NK-92 (cell line): ENCODE results near the gene FLVCR2.

Source experiments
- DNase-seq: peaks from one replicate; lab custom pipeline; 2025; ENCODE audit not compliant: unreplicated experiment; lab: John Stamatoyannopoulos, UW

The FLVCR2 gene

GRCh38 chr14:75626863-75627262 is 48.4 kb downstream of the FLVCR2 start:
- DNase-seq, result no peak

DNA sequence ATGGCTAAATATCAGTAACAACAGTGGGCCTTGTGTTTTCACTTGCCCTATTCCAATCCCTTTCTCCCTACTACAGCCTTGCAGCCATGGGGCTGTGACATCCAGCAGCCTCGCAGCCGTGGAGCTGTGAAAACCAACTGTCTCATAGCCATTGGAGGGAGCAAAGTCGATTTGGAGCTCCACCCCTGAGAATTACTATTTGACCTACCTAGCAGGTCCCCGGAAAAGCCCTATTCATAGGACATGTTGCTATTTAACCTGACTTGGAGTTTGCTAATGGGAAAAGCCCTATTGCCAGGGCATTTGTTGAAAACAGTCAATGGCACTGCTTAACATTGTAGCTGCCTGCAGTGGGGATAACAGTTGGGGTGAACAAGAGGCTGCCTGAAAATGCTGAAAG is 49.0 kb downstream of the FLVCR2 start:
- DNase-seq, result no peak

DNA sequence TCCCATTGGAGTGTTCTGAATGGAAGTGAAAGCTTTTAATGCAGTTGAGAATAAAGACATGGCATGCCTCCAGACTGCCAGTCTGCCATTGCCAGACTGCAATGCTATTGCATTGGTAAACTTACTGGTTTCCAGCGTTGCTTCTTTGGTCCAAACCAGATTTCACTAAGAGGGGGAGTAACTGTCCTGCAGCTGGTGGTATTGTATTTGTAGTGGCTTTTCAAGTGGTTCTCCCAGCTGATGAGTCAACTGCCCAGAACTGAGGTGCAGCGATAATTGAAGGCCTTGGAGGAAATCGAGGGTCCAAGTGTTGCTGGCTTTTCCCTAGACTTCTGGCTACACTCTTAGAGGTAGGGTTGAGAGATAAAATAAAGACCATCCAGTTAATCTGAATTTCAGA is 50.4 kb downstream of the FLVCR2 start:
- no peak for DNase-seq

DNA sequence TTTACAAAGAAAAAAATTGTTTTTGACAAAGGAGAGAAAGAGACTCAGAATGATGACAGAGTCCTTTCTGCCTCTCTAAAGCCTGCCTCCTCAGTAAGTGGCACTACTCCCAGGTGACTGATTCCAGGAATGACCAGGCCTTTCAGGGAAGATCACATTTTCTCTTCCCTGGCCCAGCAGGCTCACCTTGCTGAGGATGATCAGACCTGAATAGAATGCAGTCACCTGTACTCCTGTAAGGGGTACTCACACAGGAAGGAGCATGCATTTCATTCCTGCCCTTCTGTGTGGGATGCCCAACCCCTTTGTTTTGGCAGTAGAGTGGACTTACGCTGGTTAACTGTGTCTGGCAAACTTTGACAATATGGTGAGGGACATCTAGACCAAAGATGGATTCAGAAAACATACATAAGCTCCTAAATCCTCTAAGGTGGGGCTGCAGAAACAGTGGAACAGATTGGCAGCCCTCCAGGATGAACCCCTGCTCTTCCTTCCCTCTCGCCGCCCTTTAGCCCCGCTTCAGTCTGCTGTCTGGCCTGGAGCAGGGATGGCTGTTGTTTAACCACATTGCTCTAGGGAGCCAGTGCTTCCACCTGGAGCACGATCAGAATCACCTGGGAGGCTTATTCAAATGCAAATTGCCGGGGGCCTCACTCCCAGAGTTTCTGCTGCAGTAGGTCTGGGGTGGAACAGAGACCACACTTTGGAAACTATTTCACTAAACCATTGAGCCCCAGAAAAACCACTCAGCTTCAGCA is 52.5 kb downstream of the FLVCR2 start:
- DNase-seq, result no peak

DNA sequence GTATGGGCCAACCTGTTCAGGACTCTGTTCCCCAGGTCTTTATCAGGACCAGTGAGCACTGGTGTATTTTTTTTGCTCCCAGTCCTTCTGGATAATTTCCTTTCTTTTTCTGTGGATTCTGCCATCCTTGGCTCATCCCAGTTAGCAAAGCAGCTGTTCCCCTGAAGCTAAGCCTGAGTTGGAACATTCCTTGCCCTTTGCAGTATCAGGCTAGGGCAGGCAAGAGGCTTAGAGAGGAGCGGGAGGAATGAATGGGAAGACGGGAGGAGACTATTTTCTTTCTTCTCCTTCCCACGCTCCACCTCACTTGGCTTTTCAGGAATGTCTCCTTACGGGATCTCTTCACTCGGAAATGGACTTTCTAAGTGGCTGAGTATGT is 53.0 kb downstream of the FLVCR2 start:
- DNase-seq, result no peak

DNA sequence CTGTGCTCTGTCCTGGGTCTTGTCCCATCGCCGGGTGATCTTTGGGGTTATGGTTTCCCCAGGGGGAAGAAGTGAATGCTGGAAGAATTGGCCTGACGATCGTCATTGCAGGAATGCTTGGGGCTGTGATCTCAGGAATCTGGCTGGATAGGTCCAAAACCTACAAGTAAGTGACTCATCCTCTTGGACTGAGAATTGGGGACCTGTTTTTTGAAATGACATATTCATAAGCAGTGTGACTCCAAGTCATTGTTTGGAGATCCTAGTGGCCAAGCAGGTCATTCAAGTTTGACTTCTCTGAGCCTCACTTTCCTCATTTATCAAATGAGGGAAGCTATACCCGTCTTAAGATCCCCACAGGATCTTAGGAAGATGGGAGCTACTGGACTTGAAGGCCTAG is 56.4 kb downstream of the FLVCR2 start:
- no peak for DNase-seq

DNA sequence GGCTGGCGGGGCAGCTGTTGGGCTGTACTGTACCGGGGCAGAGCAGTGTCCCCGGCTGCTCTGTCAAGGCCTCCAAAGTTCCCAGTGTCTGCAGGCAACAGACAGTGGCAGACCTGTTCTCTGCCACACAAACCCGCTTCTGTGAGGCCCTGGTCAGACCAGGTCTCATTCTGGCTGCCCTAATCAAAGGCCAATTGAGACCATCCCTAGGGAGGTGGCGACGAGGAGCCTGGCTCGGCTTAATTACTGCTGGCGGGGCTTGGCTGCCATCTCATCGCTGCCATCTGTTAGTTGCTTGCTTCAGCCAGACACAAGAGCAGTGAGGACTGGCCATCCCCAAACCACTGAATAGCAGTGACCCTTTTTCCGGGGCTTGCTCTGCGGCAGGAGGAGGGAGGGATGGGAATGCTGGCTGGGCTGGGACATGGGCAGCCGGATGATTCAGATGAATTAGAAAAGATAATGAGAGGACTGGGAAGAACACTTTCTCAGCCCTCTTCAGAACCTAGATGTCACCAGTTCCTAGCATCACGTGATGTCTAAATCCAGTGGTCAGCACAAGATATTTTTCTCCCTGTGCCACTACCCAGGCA is 57.8 kb downstream of the FLVCR2 start:
- no peak for DNase-seq

DNA sequence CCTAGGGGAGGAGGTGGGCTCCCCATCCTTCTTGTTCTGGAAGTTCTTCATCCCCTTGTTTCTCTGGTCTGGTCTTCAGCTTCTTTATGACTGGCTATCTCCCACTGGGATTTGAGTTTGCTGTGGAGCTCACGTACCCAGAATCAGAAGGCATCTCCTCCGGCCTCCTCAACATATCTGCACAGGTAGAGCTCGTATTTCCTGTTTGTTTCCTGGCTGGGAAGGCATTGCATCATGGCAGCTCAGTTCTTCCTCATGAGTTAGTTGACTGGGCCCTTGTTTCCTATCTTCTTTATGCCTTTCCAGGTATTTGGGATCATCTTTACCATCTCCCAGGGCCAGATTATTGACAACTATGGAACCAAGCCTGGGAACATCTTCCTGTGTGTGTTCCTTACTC is 62.5 kb downstream of the FLVCR2 start:
- DNase-seq, result no peak

GRCh38 chr14:75643985-75644384 is 65.6 kb downstream of the FLVCR2 start:
- no peak for DNase-seq

DNA sequence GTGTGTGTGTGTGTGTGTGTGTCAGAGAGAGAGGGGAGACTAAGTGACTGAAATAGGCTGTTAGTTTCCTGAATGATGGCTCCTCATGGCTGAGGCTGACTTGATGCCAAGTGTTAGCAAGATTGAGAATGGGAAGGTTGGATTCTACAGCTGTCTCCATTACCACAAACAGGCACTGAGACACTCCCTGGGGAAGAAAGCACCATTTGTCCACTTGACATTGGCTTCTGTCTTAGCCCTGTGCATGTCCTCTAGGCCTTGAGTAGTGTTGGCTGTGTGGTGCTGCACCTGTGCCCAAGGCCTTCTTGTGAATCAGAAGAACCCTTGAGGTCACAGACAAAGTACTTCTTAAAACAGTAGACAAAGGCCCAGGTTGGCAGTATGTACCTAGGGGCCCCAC is 66.6 kb downstream of the FLVCR2 start:
- DNase-seq, result no peak

- no peak for DNase-seq
Measured at GRCh38 chr14:75646762-75647161, 68.3 kb downstream of the FLVCR2 start.

GRCh38 chr14:75647640-75648039 is 69.2 kb downstream of the FLVCR2 start:
- DNase-seq, result no peak

- no peak for DNase-seq
Measured at GRCh38 chr14:75648066-75648838, 69.8 kb downstream of the FLVCR2 start.

DNA sequence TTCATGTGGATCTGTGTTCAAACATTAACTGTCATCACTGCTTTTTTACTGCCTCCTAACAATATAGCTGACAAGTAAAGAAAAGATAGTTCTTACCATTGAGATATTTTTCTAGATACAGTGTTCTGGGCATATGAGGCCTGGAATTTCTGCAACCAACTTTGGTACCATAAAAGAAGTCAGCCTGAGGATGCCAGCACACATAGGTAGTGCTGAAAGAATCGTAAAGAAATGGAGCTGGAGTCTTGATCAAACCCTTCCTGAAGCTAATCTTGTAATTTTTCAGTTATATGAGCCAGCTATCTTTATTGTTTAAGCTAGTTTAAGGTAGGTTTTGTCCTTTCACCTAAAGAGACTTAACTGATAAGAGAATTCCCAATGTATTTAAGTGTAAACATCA is 70.9 kb downstream of the FLVCR2 start:
- no peak for DNase-seq

GRCh38 chr14:75649773-75650172 is 71.4 kb downstream of the FLVCR2 start:
- no peak for DNase-seq

DNA sequence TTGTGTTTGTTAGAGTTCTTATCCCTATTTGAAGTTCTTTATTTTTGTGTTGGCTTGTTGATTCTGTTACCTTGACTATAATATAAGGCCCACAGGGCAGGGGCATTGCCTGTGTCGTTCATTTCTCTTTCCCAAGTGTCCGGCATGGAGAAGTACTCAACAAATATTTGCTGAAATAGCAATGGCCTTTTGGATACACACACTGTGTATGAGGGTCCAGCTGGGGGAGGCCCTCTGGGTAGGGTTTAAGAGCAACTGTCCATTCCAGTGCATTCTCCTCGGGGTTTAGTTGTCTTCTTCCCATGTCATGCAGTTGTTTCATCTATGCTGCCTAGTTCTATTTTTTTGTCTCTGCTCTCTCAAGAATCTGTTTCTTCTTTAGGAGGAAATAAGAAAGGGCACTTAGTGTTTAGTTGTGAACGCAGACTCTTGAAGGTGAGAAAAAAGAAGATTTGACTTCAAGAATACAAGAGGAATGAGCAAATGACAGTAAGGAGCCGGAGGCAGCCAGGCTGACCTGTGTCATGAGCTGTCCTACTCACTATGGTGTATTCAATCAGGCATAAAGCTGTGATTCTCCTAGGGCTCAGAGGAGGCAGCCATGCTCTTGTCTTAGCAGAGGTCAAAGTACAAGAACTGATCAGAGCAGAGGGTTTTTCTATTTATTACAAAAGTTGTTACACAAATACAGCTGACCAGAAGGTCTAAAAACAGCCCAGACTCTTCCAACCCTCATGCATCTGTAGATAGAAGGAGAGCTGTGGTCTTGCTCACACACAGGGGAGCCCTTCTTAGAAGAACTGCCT is 72.0 kb downstream of the FLVCR2 start:
- DNase-seq, result no peak

DNA sequence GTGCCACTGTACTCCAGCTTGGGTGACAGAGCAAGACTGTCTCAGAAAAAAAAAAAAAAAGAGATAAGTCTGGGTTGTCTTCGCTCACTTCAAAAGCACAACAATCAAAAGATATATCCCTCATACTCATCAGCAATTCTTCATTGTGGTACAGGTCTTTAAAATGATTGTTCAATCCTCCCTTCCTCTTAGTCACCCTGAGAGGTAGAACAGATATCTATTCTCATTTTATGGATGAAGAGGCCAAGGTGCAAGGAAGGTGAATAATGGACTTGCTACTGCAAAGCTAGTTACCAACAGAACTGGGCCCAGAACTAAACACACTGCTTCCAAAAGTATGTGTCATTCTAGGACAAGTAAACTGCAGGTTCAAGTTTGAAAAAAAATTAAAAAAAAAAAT is 75.1 kb downstream of the FLVCR2 start:
- DNase-seq, result no peak

DNA sequence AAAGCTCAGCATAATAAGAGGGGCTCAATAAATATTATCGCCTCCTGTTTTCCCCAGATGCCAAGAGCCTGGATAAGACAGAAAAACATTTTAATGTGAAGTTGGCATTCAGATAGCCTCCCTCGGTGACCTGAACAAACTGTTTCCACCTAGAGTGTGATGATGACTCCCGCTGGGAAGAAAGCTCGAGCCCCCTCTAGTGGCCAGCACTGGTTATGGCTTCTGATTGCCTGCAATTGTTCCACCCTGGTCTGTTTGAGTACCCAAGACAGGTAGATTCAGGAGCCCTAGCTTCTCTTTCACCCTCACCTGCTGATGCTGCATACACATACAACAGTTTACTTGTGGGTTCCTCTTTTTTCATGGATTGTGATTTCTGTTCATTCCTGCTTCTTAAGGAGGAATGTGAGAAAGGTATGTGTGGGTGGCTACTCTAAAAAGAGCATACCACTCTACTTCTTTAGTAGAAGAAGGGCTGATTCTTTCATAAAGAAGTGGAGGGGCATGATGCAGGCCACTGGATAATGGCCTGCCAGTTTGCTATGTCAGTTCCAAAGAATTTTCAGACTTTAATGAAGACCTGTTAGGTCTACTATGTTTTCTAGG is 75.8 kb downstream of the FLVCR2 start:
- no peak for DNase-seq

DNA sequence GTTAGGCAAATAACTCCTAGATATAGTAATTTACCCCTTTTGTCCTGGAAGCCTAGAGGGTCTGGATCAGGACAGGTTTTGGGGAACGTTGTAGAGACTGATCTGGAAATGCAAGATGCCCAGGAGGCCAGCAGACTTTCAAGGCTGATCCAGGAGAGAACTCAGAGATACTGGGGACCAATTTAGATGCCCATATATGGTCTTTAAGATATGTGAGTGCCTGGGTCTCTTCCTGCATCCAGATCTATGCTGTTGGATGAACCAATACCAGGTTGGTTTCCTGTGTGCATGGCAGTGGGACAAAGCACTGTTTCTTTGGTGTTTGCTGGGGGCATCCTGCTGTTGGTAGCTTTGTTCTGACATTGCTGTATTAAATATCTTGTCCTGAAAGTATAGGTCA is 76.8 kb downstream of the FLVCR2 start:
- DNase-seq, result no peak

DNA sequence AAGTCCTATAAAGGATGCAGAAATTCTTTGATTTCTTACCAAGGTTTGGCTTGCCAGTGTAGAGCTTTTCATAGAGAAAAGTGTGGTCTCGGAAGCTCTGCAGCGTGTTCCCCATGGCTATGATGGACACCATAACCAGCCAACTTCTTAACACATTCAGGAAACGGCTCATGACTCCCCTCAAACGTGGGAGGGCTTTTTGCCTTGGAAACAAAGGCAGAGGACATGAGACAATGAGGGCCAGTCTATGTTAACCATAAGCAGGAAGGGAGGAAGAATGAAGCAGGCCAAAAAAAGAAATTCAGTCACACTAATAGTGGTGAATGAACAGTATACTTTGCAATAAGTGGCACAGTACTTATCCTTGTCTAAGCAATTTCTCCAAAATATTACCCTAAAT is 78.9 kb downstream of the FLVCR2 start:
- no peak for DNase-seq

DNA sequence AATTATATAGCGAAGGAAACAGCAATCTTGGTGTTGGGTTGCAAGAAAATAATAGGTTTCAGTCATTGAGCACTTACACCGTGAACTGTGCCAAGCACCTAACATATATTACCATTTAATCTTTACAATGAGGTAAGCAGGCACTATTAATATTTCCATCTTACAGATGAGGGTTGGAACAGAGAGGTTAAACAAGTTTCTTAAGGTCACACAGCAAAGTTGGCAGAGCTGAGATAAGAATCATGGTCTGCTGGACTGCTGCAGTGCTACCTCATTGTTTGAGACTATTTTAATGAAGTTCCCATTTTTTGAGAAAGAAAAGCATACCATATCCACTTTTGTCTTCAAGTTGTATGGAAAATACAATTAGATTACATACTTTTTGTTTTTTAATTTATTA is 80.5 kb downstream of the FLVCR2 start:
- no peak for DNase-seq
